ENCODE results near the gene KRTAP8-1. TPM values are rescaled to one million over a fixed set of nuclear protein-coding genes. Genes with fewer than 3 reads are reported as not detected.

The KRTAP8-1 gene
- total and polyA plus RNA-seq, 2 donors (not counting 3 experiments of a cell fraction or from before 2014, with no cell fraction given): not detected

GRCh38 chr21:30831194-30831765 is 18.2 kb upstream of the KRTAP8-1 start:
- POLR2A ChIA-PET: no interaction called here
- Histone ChIP-seq H2AFZ (ENCODE audit: low read depth, low read length) (no peak overlapping the region), H3K9me3 (replicated peaks; ENCODE audit: control insufficient read depth, insufficient read depth, low read length) (peaks cover 10% of the 10 kb centered on the region), H3K79me2 (ENCODE audit: control insufficient read depth, insufficient read depth, low read length) (no peaks in the 10 kb centered on the region), H4K20me1 (replicated peaks; ENCODE audit: control insufficient read depth, extremely low read depth, insufficient read depth, low read length) (no peaks in the 10 kb centered on the region), H3K4me3 (replicated peaks in 1 of 3; ENCODE audit: insufficient read depth in 1 of 3, low read depth in 1 of 3, low read length in 3 of 3) (no peak overlapping the region), H3K36me3 (ENCODE audit: control insufficient read depth in 2 of 2, extremely low read depth in 1 of 2, insufficient read depth in 2 of 2, low read length in 2 of 2) (no peaks in the 10 kb centered on the region), H3K27me3 (ENCODE audit: control insufficient read depth in 2 of 2, insufficient read depth in 2 of 2, low read length in 2 of 2) (no peaks in the 10 kb centered on the region), H3K27ac (ENCODE audit: insufficient read depth, low read depth, low read length) (no peak overlapping the region), H3K4me2 (ENCODE audit: insufficient read depth, low read length) (no peak overlapping the region), H3K9ac (replicated peaks; ENCODE audit: extremely low read depth, insufficient read depth, low read length) (no peak overlapping the region), H3K4me1 (ENCODE audit: control insufficient read depth, extremely low read depth, insufficient read depth, low read length) (no peaks in the 10 kb centered on the region), H3K9me1 (replicated peaks; ENCODE audit: control insufficient read depth, extremely low read depth, insufficient read depth, low read length) (no peaks in the 10 kb centered on the region)
- TF ChIP-seq, protein P1, sequence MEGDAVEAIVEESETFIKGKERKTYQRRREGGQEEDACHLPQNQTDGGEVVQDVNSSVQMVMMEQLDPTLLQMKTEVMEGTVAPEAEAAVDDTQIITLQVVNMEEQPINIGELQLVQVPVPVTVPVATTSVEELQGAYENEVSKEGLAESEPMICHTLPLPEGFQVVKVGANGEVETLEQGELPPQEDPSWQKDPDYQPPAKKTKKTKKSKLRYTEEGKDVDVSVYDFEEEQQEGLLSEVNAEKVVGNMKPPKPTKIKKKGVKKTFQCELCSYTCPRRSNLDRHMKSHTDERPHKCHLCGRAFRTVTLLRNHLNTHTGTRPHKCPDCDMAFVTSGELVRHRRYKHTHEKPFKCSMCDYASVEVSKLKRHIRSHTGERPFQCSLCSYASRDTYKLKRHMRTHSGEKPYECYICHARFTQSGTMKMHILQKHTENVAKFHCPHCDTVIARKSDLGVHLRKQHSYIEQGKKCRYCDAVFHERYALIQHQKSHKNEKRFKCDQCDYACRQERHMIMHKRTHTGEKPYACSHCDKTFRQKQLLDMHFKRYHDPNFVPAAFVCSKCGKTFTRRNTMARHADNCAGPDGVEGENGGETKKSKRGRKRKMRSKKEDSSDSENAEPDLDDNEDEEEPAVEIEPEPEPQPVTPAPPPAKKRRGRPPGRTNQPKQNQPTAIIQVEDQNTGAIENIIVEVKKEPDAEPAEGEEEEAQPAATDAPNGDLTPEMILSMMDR (IDR thresholded peaks at IDR 0.05; ENCODE audit: extremely low read depth in 1 of 2, insufficient read depth in 1 of 2, low read depth in 1 of 2, low read length in 2 of 2): peak in 1 of 2 donors; percentile 21
- TF ChIP-seq GATA2 (IDR thresholded peaks at IDR 0.05; ENCODE audit: insufficient read depth, insufficient read length, low read depth, low read length) (no peak), POLR2AphosphoS5 (IDR thresholded peaks at IDR 0.05; ENCODE audit: insufficient read depth, low read depth, low read length) (no peak), MYC (IDR thresholded peaks at IDR 0.05; ENCODE audit: low read depth, low read length) (no peak), JUN (IDR thresholded peaks at IDR 0.05; ENCODE audit: borderline replicate concordance, insufficient read depth, insufficient read length, low read depth) (no peak)
- BruUV-seq (replicated peaks): no TSS peak
- FAIRE-seq (no peak), DNase-seq (ENCODE audit: low read depth, low spot score) (no peak)
- intact Hi-C loops (cut with micrococcal nuclease): loop anchor here (5.0 kb wide), 1 partner anchor 256 kb away; no protein-coding TSS in a partner anchor
- dilution Hi-C loops (cut with MboI; ENCODE audit: extremely low pct_ligation_motif_present, low sequenced_read_pairs): no loop called here
- CTCF ChIA-PET: no interaction called here

DNA sequence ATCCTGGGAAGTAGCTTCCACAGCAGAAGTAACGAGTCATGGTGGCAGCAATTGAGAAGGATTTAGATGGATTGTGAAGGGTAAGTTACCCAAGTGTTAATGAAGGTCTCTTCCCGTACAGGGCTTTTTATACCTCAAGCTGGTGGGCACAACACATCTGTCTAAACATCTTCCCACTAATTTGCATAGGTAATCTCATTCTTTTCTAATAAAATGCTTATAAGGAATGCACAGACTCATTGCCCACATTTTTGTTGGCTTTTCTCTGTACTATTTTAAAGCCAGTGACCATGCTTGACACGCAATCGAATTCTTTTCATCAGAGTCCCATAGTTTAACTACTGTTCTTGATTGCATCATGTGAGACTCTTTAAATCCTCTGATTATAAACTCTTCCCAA is 16.6 kb upstream of the KRTAP8-1 start, which contains the start of gene KRTAP7-1:
Gene KRTAP7-1 (minus strand): TSS at position 101 of the 400 bp plus-strand sequence. CDS start 61 bp downstream, at position 40.
- peaks cover 8% of the 10 kb centered on the region for H3K9me3 ChIP-seq (replicated peaks; ENCODE audit: control insufficient read depth, insufficient read depth, low read length)
- H3K4me2 ChIP-seq (ENCODE audit: insufficient read depth, low read length): no peak within 1 kb of the TSS
- no peaks in the 10 kb centered on the region for H3K79me2 ChIP-seq (ENCODE audit: control insufficient read depth, insufficient read depth, low read length)
- no peaks in the 10 kb centered on the region for H3K36me3 ChIP-seq (ENCODE audit: control insufficient read depth in 2 of 2, extremely low read depth in 1 of 2, insufficient read depth in 2 of 2, low read length in 2 of 2)
- no TSS peak for BruUV-seq (replicated peaks)
- no peak within 1 kb of the TSS for H3K4me3 ChIP-seq (replicated peaks in 1 of 3; ENCODE audit: insufficient read depth in 1 of 3, low read depth in 1 of 3, low read length in 3 of 3)
- no peak within 1 kb of the TSS for H2AFZ ChIP-seq (ENCODE audit: low read depth, low read length)
- dilution Hi-C loops (cut with MboI; ENCODE audit: extremely low pct_ligation_motif_present, low sequenced_read_pairs) (no loop called here), intact Hi-C loops (cut with micrococcal nuclease) (loop anchor here (5.0 kb wide), 1 partner anchor 258 kb away; no protein-coding TSS in a partner anchor)
- no peaks in the 10 kb centered on the region for H4K20me1 ChIP-seq (replicated peaks; ENCODE audit: control insufficient read depth, extremely low read depth, insufficient read depth, low read length)
- no peaks in the 10 kb centered on the region for H3K4me1 ChIP-seq (ENCODE audit: control insufficient read depth, extremely low read depth, insufficient read depth, low read length)
- no peak within 1 kb of the TSS for H3K9ac ChIP-seq (replicated peaks; ENCODE audit: extremely low read depth, insufficient read depth, low read length)
- POLR2A ChIA-PET: no interaction called here
- CTCF ChIA-PET: no interaction called here
- H3K9me1 ChIP-seq (replicated peaks; ENCODE audit: control insufficient read depth, extremely low read depth, insufficient read depth, low read length): no peaks in the 10 kb centered on the region
- no peak within 1 kb of the TSS for H3K27ac ChIP-seq (ENCODE audit: insufficient read depth, low read depth, low read length)
- no peak for TF ChIP-seq FOS (IDR thresholded peaks at IDR 0.05; ENCODE audit: borderline replicate concordance, insufficient read depth, low read length)
- no peak for TF ChIP-seq JUN (IDR thresholded peaks at IDR 0.05; ENCODE audit: borderline replicate concordance, insufficient read depth, insufficient read length, low read depth)
- TF ChIP-seq POLR2AphosphoS5 (IDR thresholded peaks at IDR 0.05; ENCODE audit: insufficient read depth, low read depth, low read length): no peak
- TF ChIP-seq GATA2 (IDR thresholded peaks at IDR 0.05; ENCODE audit: insufficient read depth, insufficient read length, low read depth, low read length): no peak
- TF ChIP-seq MAX (IDR thresholded peaks at IDR 0.05; ENCODE audit: insufficient read depth, insufficient read length): no peak
- TF ChIP-seq EZH2 (IDR thresholded peaks at IDR 0.05; ENCODE audit: borderline replicate concordance, low read depth, low read length, severe bottlenecking): no peak
- no peak for TF ChIP-seq MYC (IDR thresholded peaks at IDR 0.05; ENCODE audit: low read depth, low read length)
- TF ChIP-seq, protein P1 (IDR thresholded peaks at IDR 0.05; ENCODE audit: extremely low read depth in 1 of 2, insufficient read depth in 1 of 2, low read depth in 1 of 2, low read length in 2 of 2): no peak
- no peaks in the 10 kb centered on the region for H3K27me3 ChIP-seq (ENCODE audit: control insufficient read depth in 2 of 2, insufficient read depth in 2 of 2, low read length in 2 of 2)
- DNase-seq (ENCODE audit: low read depth, low spot score): no peak
- FAIRE-seq: no peak

All from endothelial cell of umbilical vein (primary cell).